ENCODE data around the gene MFNG. TPM values are rescaled to one million over a fixed set of nuclear protein-coding genes. Genes with fewer than 3 reads are reported as not detected.
A peak's percentile ranks its signal among the peaks of the same experiment; 100 is the strongest.

Gene MFNG
- total and polyA plus RNA-seq, 5 experiments from 2014 or later = 233 to 401 (median 290) TPM

DNA sequence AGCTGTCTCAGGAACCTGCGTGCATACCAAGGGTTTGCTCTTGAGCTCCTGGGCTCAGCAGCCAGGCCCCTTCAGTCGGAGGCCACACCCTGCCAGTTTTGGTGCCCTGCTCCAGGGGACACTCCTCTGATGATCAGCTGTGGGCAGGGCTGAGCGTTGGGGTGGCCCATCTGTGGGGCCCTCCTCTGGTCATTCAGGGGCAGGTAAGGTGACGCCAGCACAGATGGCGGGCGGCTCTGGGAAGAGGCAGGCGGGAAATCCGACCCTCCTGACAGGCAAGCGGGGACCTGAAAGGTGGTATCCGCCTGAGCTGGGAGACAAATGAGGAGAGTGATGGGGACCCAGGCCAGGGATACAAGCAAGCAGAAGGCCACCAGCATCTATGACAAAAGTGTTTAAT lies 3.8 kb upstream of the MFNG start:
- Mint-ChIP-seq H3K4me3 (peak overlapping the region in 2 of 10 donors; percentile 34 to 50), H3K4me1 (peaks cover 42 to 76% (median 50%) of the 10 kb centered on the region in 4 donors), H3K27me3 (no peaks in the 10 kb centered on the region), H3K36me3 (no peaks in the 10 kb centered on the region), H3K27ac (peak overlapping the region in 8 of 10 donors; percentile 59 to 86 (median 78)), H3K9me3 (no peaks in the 10 kb centered on the region)
- no peak for DNase-seq
- no peak for ATAC-seq
- POLR2A ChIA-PET = interaction anchor here (0.7 to 1.4 kb wide), 5 partner anchors 103 to 271 kb away, joined by 3 to 5 read pairs (median 3); no protein-coding TSS in a partner anchor

DNA sequence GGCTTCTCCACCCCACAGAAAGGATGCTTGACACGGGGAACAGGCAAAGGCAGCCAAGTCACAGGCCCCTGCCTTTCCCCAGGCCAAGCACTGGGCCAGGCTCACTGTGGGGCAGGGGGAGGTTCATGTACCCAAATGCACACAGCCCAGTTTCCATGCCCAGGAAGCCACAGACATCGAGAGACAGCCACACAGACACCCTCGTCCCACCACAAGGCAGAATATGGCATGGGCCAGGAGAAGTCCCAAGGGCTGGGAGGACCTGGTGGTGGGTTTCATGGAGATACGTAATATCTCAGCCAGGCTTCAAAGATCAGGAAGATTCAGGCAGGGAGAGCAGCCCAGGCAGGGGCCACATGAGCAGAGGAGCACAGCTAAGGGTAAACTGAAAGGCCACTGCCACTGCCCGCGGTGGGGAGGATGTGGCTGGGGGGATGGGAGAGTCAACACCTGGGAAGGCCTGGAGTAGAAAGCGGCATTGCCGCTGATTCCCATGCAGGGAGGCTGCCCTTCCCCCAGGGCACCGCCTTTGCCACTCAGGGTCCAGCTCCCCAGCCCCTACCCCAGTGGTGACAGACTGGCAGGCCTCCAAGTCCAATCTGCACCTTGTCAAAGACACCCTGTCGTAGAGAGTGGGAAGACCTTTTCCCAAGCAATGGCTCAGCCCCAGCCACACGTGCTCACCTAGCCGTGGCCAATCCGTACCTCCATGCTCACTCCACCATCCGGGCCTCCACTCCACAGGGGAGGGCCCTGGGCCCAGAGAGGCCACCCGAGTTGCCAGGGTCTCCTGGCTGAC lies 2.4 kb upstream of the MFNG start:
- H3K27ac Mint-ChIP-seq = peak overlapping the region; percentile 68 to 100 (median 92)
- no peaks in the 10 kb centered on the region for H3K9me3 Mint-ChIP-seq
- H3K4me1 Mint-ChIP-seq = peaks cover 50 to 86% (median 59%) of the 10 kb centered on the region in 4 donors
- no peaks in the 10 kb centered on the region for H3K27me3 Mint-ChIP-seq
- H3K36me3 Mint-ChIP-seq = no peaks in the 10 kb centered on the region
- POLR2A ChIA-PET = interaction anchor here (1.3 kb wide), 1 partner anchor 16 kb away, joined by 4 read pairs; no protein-coding TSS in a partner anchor
- no peak for DNase-seq
- ATAC-seq = no peak
- peak overlapping the region in 9 of 10 donors; percentile 20 to 96 (median 41) for H3K4me3 Mint-ChIP-seq

DNA sequence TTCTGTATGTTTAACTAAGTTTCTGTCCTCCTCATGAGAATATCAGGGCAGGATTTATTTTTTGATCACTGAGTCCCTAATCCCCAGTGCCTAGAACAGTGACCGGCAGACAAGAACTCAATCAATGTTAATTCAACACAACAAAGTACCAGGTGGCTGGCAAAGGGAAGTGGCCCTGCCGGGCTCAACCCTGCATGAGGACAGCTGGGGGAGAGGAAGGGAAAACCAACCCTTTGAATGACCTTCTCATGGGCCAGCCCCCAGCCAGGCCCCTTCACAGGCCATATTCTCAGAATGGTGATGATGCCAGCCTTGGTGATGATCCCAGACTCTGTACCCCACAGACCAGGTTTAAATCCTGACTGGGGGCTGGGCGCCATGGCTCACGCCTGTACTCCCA lies 1.4 kb upstream of the MFNG start:
- Mint-ChIP-seq H3K4me3 (peak overlapping the region; percentile 91 to 98 (median 96)), H3K36me3 (peaks cover 0 to 7% (median 1%) of the 10 kb centered on the region in 3 donors), H3K27ac (peak overlapping the region; percentile 92 to 100 (median 96)), H3K9me3 (no peaks in the 10 kb centered on the region), H3K4me1 (peaks cover 50 to 86% (median 60%) of the 10 kb centered on the region in 4 donors), H3K27me3 (no peaks in the 10 kb centered on the region)
- ATAC-seq (no peak), DNase-seq (no peak)
- POLR2A ChIA-PET = interaction anchor here (1.1 to 3.1 kb wide), 4 partner anchors 11 to 248 kb away, joined by 3 to 27 read pairs (median 10); no protein-coding TSS in a partner anchor

GRCh38 chr22:37487129-37487528 lies 945 bp upstream of the MFNG start:
- DNase-seq (no peak), ATAC-seq (no peak)
- H3K4me3 Mint-ChIP-seq = peak overlapping the region; percentile 91 to 98 (median 96)

GRCh38 chr22:37485395-37486223 lies 575 bp downstream of the MFNG start:
- peaks cover 0 to 2% (median 0%) of the 10 kb centered on the region in 5 donors for H3K27me3 Mint-ChIP-seq
- H3K4me3 Mint-ChIP-seq = peak overlapping the region; percentile 93 to 98 (median 96)
- POLR2A ChIA-PET = interaction anchor here (0.7 to 5.1 kb wide), 26 partner anchors 9 to 710 kb away, joined by 3 to 82 read pairs (median 5); partner anchors contain the start of genes CARD10, GGA1, IFT27 and PDXP
- no peaks in the 10 kb centered on the region for H3K9me3 Mint-ChIP-seq
- ATAC-seq (peak; percentile 4 to 8), DNase-seq (peak in 5 of 10 donors; percentile 10 to 37 (median 26))
- H3K27ac Mint-ChIP-seq = peak overlapping the region; percentile 93 to 100 (median 98)
- H3K36me3 Mint-ChIP-seq = peaks cover 0 to 22% (median 1%) of the 10 kb centered on the region in 3 donors
- peaks cover 60 to 91% (median 72%) of the 10 kb centered on the region in 4 donors for H3K4me1 Mint-ChIP-seq

More at GRCh38 chr22:37487129-37487528, 945 bp upstream of the MFNG start:
- H3K27ac Mint-ChIP-seq = peak overlapping the region; percentile 92 to 100 (median 96)
- H3K4me1 Mint-ChIP-seq = peaks cover 54 to 89% (median 64%) of the 10 kb centered on the region in 4 donors
- POLR2A ChIA-PET = interaction anchor here (1.0 to 5.1 kb wide), 11 partner anchors 8 to 339 kb away, joined by 3 to 82 read pairs (median 8); partner anchors contain the start of genes GGA1 and RAC2
- peaks cover 0 to 11% (median 1%) of the 10 kb centered on the region in 3 donors for H3K36me3 Mint-ChIP-seq
- no peaks in the 10 kb centered on the region for H3K9me3 Mint-ChIP-seq
- no peaks in the 10 kb centered on the region for H3K27me3 Mint-ChIP-seq

DNA sequence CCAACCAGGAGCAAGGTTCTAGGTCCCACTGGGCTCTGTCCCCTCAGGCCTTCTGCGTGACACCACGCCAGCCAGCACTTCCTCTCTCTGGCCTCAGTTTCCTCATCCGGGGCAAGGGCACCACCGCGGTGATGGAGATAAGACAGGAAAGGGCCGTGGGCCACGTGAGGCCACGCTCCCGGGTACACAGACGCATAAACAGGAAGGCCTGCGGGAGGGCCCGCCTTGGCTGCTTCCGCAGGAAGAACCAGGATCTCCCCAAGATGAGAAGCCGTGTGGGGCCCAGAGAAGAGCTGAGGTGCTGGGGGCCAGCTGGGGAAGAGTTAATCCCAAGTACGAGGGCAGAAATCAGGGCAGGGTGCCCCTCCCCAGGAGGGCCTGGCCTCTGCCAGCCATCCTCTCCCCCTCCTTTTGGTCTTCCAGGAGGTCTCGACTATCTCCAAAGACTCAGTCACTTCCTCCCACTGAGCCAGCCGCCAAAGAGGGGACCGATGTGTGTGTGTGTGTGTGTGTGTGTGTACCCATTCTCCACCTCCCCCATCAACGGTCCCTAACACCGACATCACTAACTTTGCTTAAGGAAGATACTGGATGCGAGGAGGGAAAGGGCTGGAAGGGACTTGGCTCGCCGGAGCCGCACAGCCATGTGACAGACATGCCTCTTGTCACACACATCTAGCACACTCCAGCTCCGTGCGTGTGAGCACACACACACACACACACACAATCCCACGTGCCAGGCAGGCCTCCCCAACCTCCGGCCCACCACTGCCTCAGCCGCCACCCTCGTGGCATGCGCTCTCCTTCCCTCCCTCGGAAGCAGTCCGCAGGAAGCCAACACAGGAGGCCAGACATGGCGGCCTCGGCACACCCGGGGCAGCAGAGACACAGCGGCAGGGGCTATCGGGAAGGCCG lies 1.4 kb downstream of the MFNG start:
- peak; percentile 59 to 89 (median 76) for DNase-seq
- Mint-ChIP-seq H3K36me3 (peaks cover 0 to 26% (median 1%) of the 10 kb centered on the region in 3 donors), H3K4me3 (peak overlapping the region; percentile 93 to 98 (median 96)), H3K27ac (peak overlapping the region; percentile 93 to 100 (median 98)), H3K4me1 (peaks cover 53 to 83% (median 70%) of the 10 kb centered on the region in 4 donors), H3K27me3 (peaks cover 0 to 2% (median 0%) of the 10 kb centered on the region in 5 donors), H3K9me3 (no peaks in the 10 kb centered on the region)
- peak; percentile 66 to 74 for ATAC-seq
- POLR2A ChIA-PET = interaction anchor here (0.5 to 5.1 kb wide), 25 partner anchors 9 to 1536 kb away, joined by 3 to 82 read pairs (median 6); partner anchors contain the start of genes APOBEC3D, CARD10, GGA1 and IFT27

DNA sequence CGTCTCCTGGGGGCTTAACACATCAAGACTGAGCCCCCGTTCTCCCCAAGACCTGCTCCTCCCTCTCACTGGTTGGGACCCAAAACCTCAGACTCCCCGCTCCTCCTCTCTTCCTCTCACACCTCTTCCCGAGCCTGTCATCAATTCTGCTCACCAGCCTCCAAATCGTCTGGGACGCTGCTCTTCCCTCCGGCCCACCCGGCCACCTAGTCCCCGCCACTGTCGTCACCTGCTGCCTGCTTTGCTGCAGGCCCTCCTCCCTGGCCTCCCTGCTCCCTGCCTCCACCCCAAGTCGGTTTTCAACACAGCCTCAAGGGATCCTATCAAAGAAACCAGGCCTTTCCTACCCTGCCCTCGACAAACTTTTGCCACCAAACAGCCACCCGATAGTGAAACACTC lies 3.1 kb downstream of the MFNG start:
- DNase-seq = no peak
- Mint-ChIP-seq H3K9me3 (no peaks in the 10 kb centered on the region), H3K4me3 (peak overlapping the region; percentile 93 to 98 (median 96)), H3K27ac (peak overlapping the region; percentile 94 to 100 (median 96)), H3K36me3 (peaks cover 0 to 43% (median 1%) of the 10 kb centered on the region in 3 donors), H3K4me1 (peaks cover 43 to 66% (median 59%) of the 10 kb centered on the region in 4 donors), H3K27me3 (peaks cover 0 to 2% (median 0%) of the 10 kb centered on the region in 5 donors)
- POLR2A ChIA-PET = interaction anchor here (0.6 to 5.1 kb wide), 4 partner anchors 9 to 253 kb away, joined by 3 to 82 read pairs (median 19); partner anchors contain the start of gene GGA1
- ATAC-seq = no peak

GRCh38 chr22:37482244-37482643 lies 3.9 kb downstream of the MFNG start:
- DNase-seq = no peak
- H3K4me3 Mint-ChIP-seq = peak overlapping the region in 9 of 10 donors; percentile 93 to 98 (median 96)
- ATAC-seq = no peak
- POLR2A ChIA-PET = interaction anchor here (0.9 to 5.1 kb wide), 2 partner anchors 17 to 126 kb away, joined by 3 to 82 read pairs; partner anchors contain the start of gene GGA1
- peaks cover 0 to 2% (median 0%) of the 10 kb centered on the region in 5 donors for H3K27me3 Mint-ChIP-seq
- H3K36me3 Mint-ChIP-seq = peaks cover 0 to 51% (median 1%) of the 10 kb centered on the region in 3 donors
- H3K4me1 Mint-ChIP-seq = peaks cover 40 to 59% (median 53%) of the 10 kb centered on the region in 4 donors
- no peaks in the 10 kb centered on the region for H3K9me3 Mint-ChIP-seq
- H3K27ac Mint-ChIP-seq = peak overlapping the region; percentile 94 to 100 (median 96)

- peak overlapping the region; percentile 85 to 100 (median 96) for H3K27ac Mint-ChIP-seq
- POLR2A ChIA-PET = interaction anchor here (1.8 kb wide), 1 partner anchor 9 kb away, joined by 5 read pairs; no protein-coding TSS in a partner anchor
- H3K9me3 Mint-ChIP-seq = no peaks in the 10 kb centered on the region
- H3K4me3 Mint-ChIP-seq = peak overlapping the region in 8 of 10 donors; percentile 14 to 98 (median 42)
- H3K4me1 Mint-ChIP-seq = peaks cover 35 to 55% (median 46%) of the 10 kb centered on the region in 4 donors
- H3K27me3 Mint-ChIP-seq = peaks cover 0 to 2% (median 0%) of the 10 kb centered on the region in 5 donors
- peaks cover 0 to 59% (median 1%) of the 10 kb centered on the region in 3 donors for H3K36me3 Mint-ChIP-seq
- DNase-seq (no peak), ATAC-seq (no peak)
Observed at GRCh38 chr22:37481347-37481907, 4.8 kb downstream of the MFNG start.
